DND-41 (cell line): ENCODE data around the gene HERC6.

Experiments
- ATAC-seq: fragments of 200-7000 bp; cut with Tn5 transposase; 3 replicates; pipeline ENCODE4 v1.9.1; 2021; ENCODE audit warnings: low read depth; ENCODE audit not compliant: insufficient read depth
- DNase-seq: peaks from one replicate; pipeline ENCODE4 v3.0.0-alpha.2; 2020
- H2AFZ ChIP-seq: 2 replicates; pipeline ENCODE4 v1.6.0; 2012; ENCODE audit warnings: low read depth, low read length
- H3K27ac ChIP-seq: 2 replicates; pipeline ENCODE4 v1.5.1; 2012; ENCODE audit warnings: low read length, inconsistent platforms
- H3K27me3 ChIP-seq: fragments of 200-600 bp; sonication (generic); 2 replicates; pipeline ENCODE4 v1.6.0; 2012; ENCODE audit warnings: low read length, mild to moderate bottlenecking, inconsistent platforms; ENCODE audit not compliant: insufficient read depth, poor library complexity
- H3K36me3 ChIP-seq: 2 replicates; pipeline ENCODE4 v1.5.1; 2012; ENCODE audit warnings: low read length, inconsistent platforms; ENCODE audit not compliant: insufficient read depth
- H3K4me1 ChIP-seq: 2 replicates; pipeline ENCODE4 v1.5.1; 2012; ENCODE audit warnings: mild to moderate bottlenecking, low read length; ENCODE audit not compliant: insufficient read depth
- H3K4me2 ChIP-seq: 2 replicates; pipeline ENCODE4 v1.6.0; 2012; ENCODE audit warnings: mild to moderate bottlenecking, moderate library complexity, low read length, inconsistent platforms; ENCODE audit not compliant: insufficient read depth
- H3K4me3 ChIP-seq, 2 experiments: fragments of 200-600 bp in 1 of 2; shearing (Covaris generic) in 1 of 2; 2 replicates each; pipeline ENCODE4 v1.5.1; 2012 to 2016; ENCODE audit warnings: inconsistent platforms in 2 of 2, low read length in 2 of 2, mild to moderate bottlenecking in 2 of 2, low read depth in 1 of 2, moderate library complexity in 1 of 2
- H3K79me2 ChIP-seq: 2 replicates; pipeline ENCODE4 v1.6.0; 2012; ENCODE audit warnings: low read length, inconsistent platforms; ENCODE audit not compliant: insufficient read depth
- H3K9ac ChIP-seq: 2 replicates; pipeline ENCODE4 v1.6.0; 2012; ENCODE audit warnings: low read depth, mild to moderate bottlenecking, inconsistent platforms, low read length, moderate library complexity
- H3K9me3 ChIP-seq: 2 replicates; pipeline ENCODE4 v1.5.1; 2012; ENCODE audit warnings: low read length, moderate library complexity, mild to moderate bottlenecking, inconsistent platforms; ENCODE audit not compliant: insufficient read depth, severe bottlenecking
- H4K20me1 ChIP-seq: 2 replicates; pipeline ENCODE4 v1.6.0; 2012; ENCODE audit warnings: low read length; ENCODE audit not compliant: insufficient read depth
- CTCF ChIP-seq: IDR thresholded peaks from 2 replicates; pipeline ENCODE4 v1.5.1; 2012; ENCODE audit warnings: borderline replicate concordance, low read length, moderate library complexity, mild to moderate bottlenecking; ENCODE audit not compliant: poor library complexity, severe bottlenecking; ENCODE audit errors: extremely low read depth
- EZH2 ChIP-seq: IDR thresholded peaks from 3 replicates; pipeline ENCODE4 v1.6.1; 2012; ENCODE audit warnings: borderline replicate concordance, low read depth, mild to moderate bottlenecking, moderate library complexity, low read length, inconsistent platforms; ENCODE audit not compliant: severe bottlenecking

Gene HERC6

DNA sequence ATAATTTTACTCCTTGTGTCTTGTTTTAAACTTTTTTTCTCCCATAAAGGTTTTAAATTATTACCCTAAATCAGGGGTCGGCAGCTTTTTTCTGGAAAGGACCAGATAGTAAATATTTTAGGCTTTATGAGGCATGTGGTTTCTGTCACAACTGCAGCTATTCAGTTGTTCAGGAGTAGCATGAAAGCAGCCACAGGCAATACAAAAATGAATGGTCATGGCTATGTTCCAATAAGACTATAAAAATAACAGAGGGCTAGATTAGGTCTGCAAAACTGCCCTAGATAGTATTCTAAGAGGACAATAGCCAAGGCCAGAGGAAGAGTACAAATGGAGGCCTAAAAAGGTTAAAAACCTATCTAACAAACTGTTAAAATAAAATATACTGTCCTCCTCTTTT is 102.9 kb downstream of the HERC6 start:
- Histone ChIP-seq H3K4me2 (no peak overlapping the region), H3K36me3 (no peaks in the 10 kb centered on the region), H3K9ac (no peak overlapping the region), H4K20me1 (no peaks in the 10 kb centered on the region), H3K9me3 (no peaks in the 10 kb centered on the region), H3K27me3 (no peaks in the 10 kb centered on the region), H2AFZ (no peak overlapping the region), H3K4me1 (no peaks in the 10 kb centered on the region), H3K79me2 (no peaks in the 10 kb centered on the region), H3K27ac (no peak overlapping the region), H3K4me3 (no peak overlapping the region)
- no peak for DNase-seq
- no peak for ATAC-seq
- no peak for TF ChIP-seq CTCF

DNA sequence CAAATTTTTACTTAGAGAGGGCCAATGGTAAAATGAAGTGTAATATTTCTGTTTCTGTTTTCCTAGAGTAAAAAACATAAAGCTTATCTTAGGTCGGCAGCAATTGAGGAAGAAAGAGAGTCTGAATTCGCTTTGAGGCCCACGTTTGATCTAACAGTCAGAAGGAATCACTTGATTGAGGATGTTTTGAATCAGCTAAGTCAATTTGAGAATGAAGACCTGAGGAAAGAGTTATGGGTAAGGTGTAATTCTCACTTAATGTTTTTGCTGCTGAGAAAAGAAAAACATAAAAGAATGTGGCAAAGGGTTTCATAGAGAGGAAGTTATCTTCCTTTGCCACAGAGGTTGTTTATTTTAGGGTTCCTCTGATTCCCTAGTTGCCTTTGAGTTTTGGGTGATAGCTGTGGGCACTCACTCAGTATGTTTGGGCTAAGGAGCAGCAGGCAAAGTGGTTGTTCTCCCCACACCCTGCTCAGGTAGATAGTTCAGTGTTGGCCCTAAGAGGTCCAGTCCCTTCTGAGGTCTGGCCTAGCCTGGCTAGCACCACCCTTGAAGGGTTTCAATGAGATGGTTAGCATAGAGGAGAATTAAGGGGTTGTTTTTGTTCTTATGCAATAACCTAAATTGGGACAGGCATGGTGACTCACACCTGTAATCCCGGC is 110.6 kb downstream of the HERC6 start:
- Histone ChIP-seq H3K36me3 (peaks cover 9% of the 10 kb centered on the region; the same call in 1 of the 2 replicates), H3K4me3 (no peak overlapping the region), H3K79me2 (no peaks in the 10 kb centered on the region)

More for the DNA sequence above, 110.6 kb downstream of the HERC6 start:
- no peak overlapping the region for H2AFZ ChIP-seq
- no peaks in the 10 kb centered on the region for H3K4me1 ChIP-seq
- ATAC-seq (no peak), DNase-seq (no peak)
- no peaks in the 10 kb centered on the region for H4K20me1 ChIP-seq
- H3K27me3 ChIP-seq = no peaks in the 10 kb centered on the region
- H3K4me2 ChIP-seq = no peak overlapping the region
- no peak overlapping the region for H3K9ac ChIP-seq
- H3K27ac ChIP-seq = no peak overlapping the region
- TF ChIP-seq EZH2 (no peak), CTCF (no peak)
- H3K9me3 ChIP-seq = no peaks in the 10 kb centered on the region
